ENCODE results near the gene ALDH1A2. TPM values are rescaled to one million over a fixed set of nuclear protein-coding genes. Genes with fewer than 3 reads are reported as not detected.
"Not testable (repeated sequence)": the region's sequence is repeated elsewhere in the genome, so short reads cannot be mapped to it uniquely, and the experiment has no call there.

ALDH1A2 gene
- total and polyA plus RNA-seq, 4 donors, result 3.8 to 15.1 (median 8.0) TPM

DNA sequence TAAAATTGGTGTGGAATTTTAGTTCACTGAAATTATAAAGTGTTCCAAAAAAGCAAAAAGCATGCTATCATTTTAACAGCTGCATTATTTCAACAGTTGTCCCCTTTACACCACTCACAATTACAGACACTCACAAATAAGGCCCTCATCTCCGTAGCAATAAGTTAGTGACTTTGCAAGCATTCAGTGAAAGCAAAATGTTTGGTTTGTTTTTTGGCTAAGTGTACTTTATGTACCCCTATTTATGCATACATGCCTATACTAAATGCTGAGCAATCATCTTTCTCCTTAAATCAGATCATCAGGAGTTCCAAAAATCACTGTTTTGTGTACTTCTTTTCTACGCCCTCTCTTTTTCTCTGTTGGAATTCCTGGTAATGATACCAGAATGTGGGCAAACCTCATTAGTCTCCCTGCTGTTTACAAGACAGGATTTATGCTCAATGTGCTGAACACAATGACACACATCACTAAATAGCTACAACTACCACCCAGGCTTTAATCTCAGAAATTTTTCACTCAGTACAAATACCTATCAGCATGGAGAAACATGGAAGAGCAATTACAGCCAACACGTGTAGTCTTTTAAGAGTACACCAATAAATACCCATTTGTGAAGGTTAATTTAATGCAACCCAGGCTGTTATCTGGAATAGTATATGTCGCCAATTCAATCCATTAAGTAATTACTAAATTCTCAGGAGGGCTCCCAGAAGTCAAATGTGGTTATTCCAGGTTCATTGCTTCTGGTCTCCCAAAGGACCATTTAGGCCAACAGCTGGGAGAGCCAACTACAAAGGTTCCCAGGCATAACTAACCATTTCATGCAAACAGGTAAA, 12.0 kb downstream of the ALDH1A2 start:
- no peak for DNase-seq
- H3K36me3 ChIP-seq (ENCODE audit: control insufficient read depth in 1 of 2, insufficient read depth in 2 of 2, low read length in 1 of 2), result no peaks in the 10 kb centered on the region
- H3K4me3 ChIP-seq (ENCODE audit: low read length in 2 of 2), result no peak overlapping the region
- H3K27me3 ChIP-seq (ENCODE audit: control insufficient read depth in 1 of 2, insufficient read depth in 2 of 2, low read length in 1 of 2), result no peaks in the 10 kb centered on the region
- WGBS, 2 donors, result 93 to 95% methylated on average over 4 of the region's 4 CpGs
- H3K9me3 ChIP-seq (ENCODE audit: control insufficient read depth, low read length), result no peaks in the 10 kb centered on the region
- no peak overlapping the region for H3K27ac ChIP-seq (ENCODE audit: low read depth in 1 of 2, low read length in 2 of 2)
- intact Hi-C loops (cut with DNase I), result no loop called here
- ATAC-seq (ENCODE audit: low FRiP score), result no peak
- no peaks in the 10 kb centered on the region for H3K4me1 ChIP-seq (ENCODE audit: control insufficient read depth in 1 of 2, insufficient read depth in 2 of 2, low read length in 2 of 2)

DNA sequence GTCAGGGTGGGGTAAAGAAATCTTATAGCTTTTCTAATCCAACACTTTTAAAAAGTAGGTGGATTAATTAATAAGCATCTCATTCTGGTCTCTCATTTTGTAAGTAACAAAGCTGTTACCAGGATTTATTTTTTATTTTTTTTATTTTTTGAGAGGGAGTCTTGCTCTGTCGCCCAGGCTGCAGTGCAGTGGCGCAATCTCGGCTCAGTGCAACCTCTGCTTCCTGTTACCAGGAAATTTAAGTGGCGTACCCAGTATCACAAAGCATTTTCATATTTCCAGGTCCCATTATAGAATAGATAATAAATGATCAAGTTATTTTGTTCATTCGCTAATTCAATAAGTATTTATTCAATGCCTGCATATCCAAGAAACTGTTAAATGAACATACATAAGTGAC, 13.2 kb downstream of the ALDH1A2 start:
- WGBS, 2 donors, result 94 to 95% methylated on average over 5 of the region's 5 CpGs
- no peaks in the 10 kb centered on the region for H3K9me3 ChIP-seq (ENCODE audit: control insufficient read depth, low read length)
- no peak overlapping the region for H3K4me3 ChIP-seq (ENCODE audit: low read length in 2 of 2)
- H3K4me1 ChIP-seq (ENCODE audit: control insufficient read depth in 1 of 2, insufficient read depth in 2 of 2, low read length in 2 of 2), result no peaks in the 10 kb centered on the region
- DNase-seq (no peak), ATAC-seq (ENCODE audit: low FRiP score) (no peak)
- no peaks in the 10 kb centered on the region for H3K36me3 ChIP-seq (ENCODE audit: control insufficient read depth in 1 of 2, insufficient read depth in 2 of 2, low read length in 1 of 2)
- no peak overlapping the region for H3K27ac ChIP-seq (ENCODE audit: low read depth in 1 of 2, low read length in 2 of 2)
- intact Hi-C loops (cut with DNase I), result no loop called here
- H3K27me3 ChIP-seq (ENCODE audit: control insufficient read depth in 1 of 2, insufficient read depth in 2 of 2, low read length in 1 of 2), result no peaks in the 10 kb centered on the region

DNA sequence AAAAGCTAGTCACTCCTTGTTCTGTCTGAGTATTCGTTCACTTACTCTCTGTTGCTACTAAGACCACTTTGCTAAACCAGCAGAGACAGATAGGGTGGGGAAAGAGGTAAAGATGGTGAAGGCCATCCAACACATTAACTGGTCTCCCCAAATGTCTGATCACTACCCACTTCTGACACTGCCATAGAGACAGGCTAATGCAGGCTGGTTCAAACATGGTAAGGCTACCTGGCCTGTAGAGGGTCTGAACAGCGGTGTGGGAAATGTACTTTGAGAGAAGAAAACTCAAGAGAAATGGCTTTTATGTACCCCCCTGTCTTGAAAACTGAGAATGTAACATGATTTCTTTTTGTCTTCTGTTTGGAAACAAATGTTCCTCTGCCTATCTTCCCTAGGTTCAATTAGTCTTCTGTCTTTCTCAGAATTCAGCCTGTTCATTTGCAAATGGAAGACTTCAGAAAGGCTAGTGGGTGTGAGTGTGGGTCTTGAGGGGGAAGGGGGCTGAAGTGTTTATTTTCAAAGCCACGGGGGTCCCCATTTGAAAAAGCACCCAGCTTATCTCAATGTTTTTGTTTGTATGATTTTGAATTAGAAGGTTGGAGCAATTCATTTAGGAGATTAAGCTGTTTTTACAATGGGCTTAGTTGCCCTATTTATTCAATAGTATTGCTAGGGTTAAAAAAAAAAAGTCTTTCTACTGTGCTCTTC, 15.8 kb downstream of the ALDH1A2 start:
- Histone ChIP-seq H3K36me3 (ENCODE audit: control insufficient read depth in 1 of 2, insufficient read depth in 2 of 2, low read length in 1 of 2) (no peaks in the 10 kb centered on the region), H3K27ac (ENCODE audit: low read depth in 1 of 2, low read length in 2 of 2) (no peak overlapping the region), H3K4me1 (ENCODE audit: control insufficient read depth in 1 of 2, insufficient read depth in 2 of 2, low read length in 2 of 2) (no peaks in the 10 kb centered on the region), H3K27me3 (ENCODE audit: control insufficient read depth in 1 of 2, insufficient read depth in 2 of 2, low read length in 1 of 2) (no peaks in the 10 kb centered on the region), H3K4me3 (ENCODE audit: low read length in 2 of 2) (no peak overlapping the region), H3K9me3 (ENCODE audit: control insufficient read depth, low read length) (no peaks in the 10 kb centered on the region)
- WGBS, 2 donors, result 73 to 76% methylated on average over 3 of the region's 3 CpGs
- ATAC-seq (ENCODE audit: low FRiP score) (no peak), DNase-seq (no peak)
- intact Hi-C loops (cut with DNase I), result loop anchor here in 1 of 2 donors (10.0 kb wide), 1 partner anchor 135 kb away; no protein-coding TSS in a partner anchor

DNA sequence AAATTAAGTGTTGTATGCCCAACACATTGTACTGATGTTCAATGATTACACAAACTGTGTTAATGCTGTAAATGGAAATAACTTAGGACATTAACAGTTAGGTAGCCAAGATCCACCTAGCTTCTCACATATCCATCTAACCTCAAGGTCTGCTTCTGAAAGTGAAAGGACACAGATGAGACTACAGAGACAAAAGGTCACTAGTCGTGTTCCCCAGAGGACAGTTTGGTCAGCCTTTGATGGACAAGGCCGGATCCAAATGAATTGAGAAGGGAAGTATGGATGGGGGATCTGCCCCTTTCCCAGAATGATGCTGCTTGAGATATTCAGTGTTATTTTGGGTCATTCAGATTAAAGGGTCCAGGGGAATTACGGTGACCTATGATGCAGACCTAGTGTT, 17.2 kb downstream of the ALDH1A2 start:
- DNase-seq, result no peak
- no peaks in the 10 kb centered on the region for H3K4me1 ChIP-seq (ENCODE audit: control insufficient read depth in 1 of 2, insufficient read depth in 2 of 2, low read length in 2 of 2)
- no peak overlapping the region for H3K27ac ChIP-seq (ENCODE audit: low read depth in 1 of 2, low read length in 2 of 2)
- no peak overlapping the region for H3K4me3 ChIP-seq (ENCODE audit: low read length in 2 of 2)
- WGBS, 2 donors, result 79 to 82% methylated on average over 3 of the region's 3 CpGs
- ATAC-seq (ENCODE audit: low FRiP score), result no peak
- intact Hi-C loops (cut with DNase I), result loop anchor here in 1 of 2 donors (10.0 kb wide), 1 partner anchor 137 kb away; no protein-coding TSS in a partner anchor
- no peaks in the 10 kb centered on the region for H3K36me3 ChIP-seq (ENCODE audit: control insufficient read depth in 1 of 2, insufficient read depth in 2 of 2, low read length in 1 of 2)
- H3K9me3 ChIP-seq (ENCODE audit: control insufficient read depth, low read length), result no peaks in the 10 kb centered on the region
- H3K27me3 ChIP-seq (ENCODE audit: control insufficient read depth in 1 of 2, insufficient read depth in 2 of 2, low read length in 1 of 2), result no peaks in the 10 kb centered on the region

DNA sequence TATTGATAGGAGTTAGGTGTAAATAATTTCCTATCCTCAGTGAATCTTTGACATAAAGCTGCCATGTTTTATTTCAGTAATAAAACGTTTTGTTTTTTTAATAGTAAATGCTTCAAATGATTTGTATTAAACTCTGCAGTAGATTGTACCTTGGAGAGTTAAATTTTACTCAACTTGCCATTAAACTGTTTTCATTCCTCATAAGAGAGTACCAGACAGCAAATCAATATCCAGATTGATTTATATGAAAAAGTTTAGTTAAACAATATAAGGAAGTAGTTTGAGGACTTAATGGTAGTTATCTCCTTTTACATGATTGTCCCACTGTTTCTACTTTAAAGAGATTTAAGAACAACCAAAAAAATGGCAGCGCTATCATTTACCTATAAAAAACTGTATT, 18.4 kb downstream of the ALDH1A2 start:
- 68 to 69% methylated on average over 2 of the region's 2 CpGs for WGBS, 2 donors
- no peak overlapping the region for H3K4me3 ChIP-seq (ENCODE audit: low read length in 2 of 2)
- no peaks in the 10 kb centered on the region for H3K9me3 ChIP-seq (ENCODE audit: control insufficient read depth, low read length)
- no peaks in the 10 kb centered on the region for H3K36me3 ChIP-seq (ENCODE audit: control insufficient read depth in 1 of 2, insufficient read depth in 2 of 2, low read length in 1 of 2)
- no peak for ATAC-seq (ENCODE audit: low FRiP score)
- H3K4me1 ChIP-seq (ENCODE audit: control insufficient read depth in 1 of 2, insufficient read depth in 2 of 2, low read length in 2 of 2), result no peaks in the 10 kb centered on the region
- no peaks in the 10 kb centered on the region for H3K27me3 ChIP-seq (ENCODE audit: control insufficient read depth in 1 of 2, insufficient read depth in 2 of 2, low read length in 1 of 2)
- no peak for DNase-seq
- intact Hi-C loops (cut with DNase I), result loop anchor here in 1 of 2 donors (10.0 kb wide), 1 partner anchor 138 kb away; no protein-coding TSS in a partner anchor
- no peak overlapping the region for H3K27ac ChIP-seq (ENCODE audit: low read depth in 1 of 2, low read length in 2 of 2)

DNA sequence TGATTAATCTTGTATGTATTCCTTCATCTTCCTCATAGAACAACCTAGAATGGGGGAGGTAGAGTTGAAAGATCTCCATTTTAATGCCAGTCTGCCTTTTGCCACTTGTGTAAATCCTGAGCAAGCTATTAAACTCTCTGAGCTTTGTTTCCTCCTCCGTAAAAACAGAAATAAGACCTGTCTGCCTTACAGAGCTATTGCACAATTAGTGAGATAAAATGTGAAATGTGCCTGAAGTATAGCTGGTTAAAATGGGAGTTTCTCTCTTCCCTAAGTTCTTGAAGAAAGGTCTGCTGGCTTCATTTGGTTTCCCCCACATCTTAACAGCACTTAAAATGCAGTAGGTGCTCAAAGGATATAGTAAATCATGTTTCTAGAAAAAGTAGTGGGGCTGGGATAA, 19.0 kb downstream of the ALDH1A2 start:
- no peak for DNase-seq
- no peaks in the 10 kb centered on the region for H3K9me3 ChIP-seq (ENCODE audit: control insufficient read depth, low read length)
- no peak for ATAC-seq (ENCODE audit: low FRiP score)
- H3K27ac ChIP-seq (ENCODE audit: low read depth in 1 of 2, low read length in 2 of 2), result no peak overlapping the region
- H3K27me3 ChIP-seq (ENCODE audit: control insufficient read depth in 1 of 2, insufficient read depth in 2 of 2, low read length in 1 of 2), result no peaks in the 10 kb centered on the region
- no peak overlapping the region for H3K4me3 ChIP-seq (ENCODE audit: low read length in 2 of 2)
- 79 to 83% methylated on average over 1 of the region's 1 CpG for WGBS, 2 donors
- H3K36me3 ChIP-seq (ENCODE audit: control insufficient read depth in 1 of 2, insufficient read depth in 2 of 2, low read length in 1 of 2), result no peaks in the 10 kb centered on the region
- H3K4me1 ChIP-seq (ENCODE audit: control insufficient read depth in 1 of 2, insufficient read depth in 2 of 2, low read length in 2 of 2), result no peaks in the 10 kb centered on the region
- intact Hi-C loops (cut with DNase I), result loop anchor here in 1 of 2 donors (10.0 kb wide), 1 partner anchor 138 kb away; no protein-coding TSS in a partner anchor

DNA sequence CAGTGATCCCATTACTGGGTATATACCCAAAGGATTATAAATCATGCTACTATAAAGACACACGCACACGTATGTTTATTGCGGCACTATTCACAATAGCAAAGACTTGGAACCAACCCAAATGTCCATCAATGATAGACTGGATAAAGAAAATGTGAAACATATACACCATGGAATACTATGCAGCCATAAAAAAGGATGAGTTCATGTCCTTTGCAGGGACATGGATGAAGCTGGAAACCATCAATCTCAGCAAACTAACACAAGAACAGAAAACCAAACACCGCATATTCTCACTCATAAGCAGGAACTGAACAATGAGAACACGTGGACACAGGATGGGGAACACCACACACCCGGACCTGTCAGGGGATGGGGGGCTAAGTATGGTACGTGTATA, 20.1 kb downstream of the ALDH1A2 start:
- H3K9me3 ChIP-seq (ENCODE audit: control insufficient read depth, low read length); H3K4me1 ChIP-seq (ENCODE audit: control insufficient read depth in 1 of 2, insufficient read depth in 2 of 2, low read length in 2 of 2); DNase-seq; H3K27ac ChIP-seq (ENCODE audit: low read depth in 1 of 2, low read length in 2 of 2); ATAC-seq (ENCODE audit: low FRiP score); H3K4me3 ChIP-seq (ENCODE audit: low read length in 2 of 2); H3K27me3 ChIP-seq (ENCODE audit: control insufficient read depth in 1 of 2, insufficient read depth in 2 of 2, low read length in 1 of 2); H3K36me3 ChIP-seq (ENCODE audit: control insufficient read depth in 1 of 2, insufficient read depth in 2 of 2, low read length in 1 of 2): not testable (repeated sequence)
- WGBS, 2 donors, result 93 to 98% methylated on average over 7 of the region's 7 CpGs
- intact Hi-C loops (cut with DNase I), result loop anchor here in 1 of 2 donors (10.0 kb wide), 1 partner anchor 139 kb away; no protein-coding TSS in a partner anchor

DNA sequence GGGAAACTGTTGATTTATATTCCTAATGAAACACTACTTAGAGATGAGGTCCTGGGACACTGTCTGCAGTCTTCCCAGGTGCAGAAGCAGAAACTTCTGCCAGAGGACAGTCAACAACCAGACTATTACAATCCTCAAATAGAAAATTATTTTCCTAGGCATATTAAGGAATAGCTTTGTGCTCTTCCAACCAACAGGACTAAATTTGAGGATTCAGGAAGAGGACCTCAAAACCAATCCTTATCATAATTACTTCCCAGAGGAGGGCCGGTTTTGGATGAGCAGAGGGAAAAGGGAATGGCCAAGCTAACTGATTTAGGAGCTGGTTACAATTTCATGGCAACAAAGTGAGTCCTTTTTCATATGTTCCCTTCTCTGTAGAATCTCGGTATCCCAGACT, 21.0 kb downstream of the ALDH1A2 start:
- no peak overlapping the region for H3K4me3 ChIP-seq (ENCODE audit: low read length in 2 of 2)
- 83 to 84% methylated on average over 2 of the region's 2 CpGs for WGBS, 2 donors
- ATAC-seq (ENCODE audit: low FRiP score), result no peak
- H3K9me3 ChIP-seq (ENCODE audit: control insufficient read depth, low read length), result no peaks in the 10 kb centered on the region
- no peak for DNase-seq
- no peak overlapping the region for H3K27ac ChIP-seq (ENCODE audit: low read depth in 1 of 2, low read length in 2 of 2)
- no peaks in the 10 kb centered on the region for H3K27me3 ChIP-seq (ENCODE audit: control insufficient read depth in 1 of 2, insufficient read depth in 2 of 2, low read length in 1 of 2)
- no peaks in the 10 kb centered on the region for H3K36me3 ChIP-seq (ENCODE audit: control insufficient read depth in 1 of 2, insufficient read depth in 2 of 2, low read length in 1 of 2)
- H3K4me1 ChIP-seq (ENCODE audit: control insufficient read depth in 1 of 2, insufficient read depth in 2 of 2, low read length in 2 of 2), result no peaks in the 10 kb centered on the region
- intact Hi-C loops (cut with DNase I), result loop anchor here in 1 of 2 donors (10.0 kb wide), 1 partner anchor 140 kb away; no protein-coding TSS in a partner anchor
